Fibroblast of lung (primary cell): ENCODE data around the gene PCDH9.

Experiments used
- CTCF ChIP-seq, 2 donors: IDR thresholded peaks in 1 of 2; conservative IDR thresholded peaks in 1 of 2; 1 replicate in 1 of 2; 2 replicates in 1 of 2; pipeline ENCODE4 v1.5.1; 2011 to 2012; ENCODE audit warnings: low read length in 2 of 2, control low read depth in 1 of 2, inconsistent platforms in 1 of 2, low read depth in 1 of 2, mild to moderate bottlenecking in 1 of 2
- EZH2 ChIP-seq: IDR thresholded peaks from 2 replicates; pipeline ENCODE4 v1.5.1; 2012; ENCODE audit warnings: low read length, control low read depth, mild to moderate bottlenecking; ENCODE audit errors: missing control alignments

- TF ChIP-seq CTCF (conservative IDR thresholded peaks at IDR 0.05 in 1 of 2, IDR thresholded peaks at IDR 0.05 in 1 of 2; ENCODE audit: low read depth in 1 of 2, low read length in 2 of 2) (no peak), EZH2 (no peak)
These were observed 963.4 kb downstream of the PCDH9 start for GRCh38 chr13:66266761-66267160.
